Measurements from ENCODE around the gene LRRN2.

The LRRN2 gene

DNA sequence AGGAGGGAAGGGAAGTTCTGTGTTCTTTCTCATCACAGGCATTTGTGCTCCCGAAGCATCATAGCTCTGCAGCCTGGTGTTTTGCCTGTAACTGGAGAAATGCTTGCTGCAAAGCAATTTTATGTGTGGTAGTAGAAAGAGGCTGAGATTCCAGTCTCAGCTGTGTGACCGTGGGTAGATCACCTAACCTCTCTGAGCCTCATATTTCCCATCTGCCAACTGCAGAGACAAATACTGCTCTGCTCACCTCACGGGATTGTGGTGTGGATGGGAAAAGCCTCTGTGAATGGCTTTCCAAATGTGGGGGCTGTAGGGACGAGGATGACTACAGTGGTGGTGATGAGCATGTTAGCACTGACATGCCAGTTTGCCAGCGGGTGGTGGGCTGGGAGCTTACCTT is 85.3 kb downstream of the LRRN2 start:
- no peak for DNase-seq (ENCODE audit: low read depth)

DNA sequence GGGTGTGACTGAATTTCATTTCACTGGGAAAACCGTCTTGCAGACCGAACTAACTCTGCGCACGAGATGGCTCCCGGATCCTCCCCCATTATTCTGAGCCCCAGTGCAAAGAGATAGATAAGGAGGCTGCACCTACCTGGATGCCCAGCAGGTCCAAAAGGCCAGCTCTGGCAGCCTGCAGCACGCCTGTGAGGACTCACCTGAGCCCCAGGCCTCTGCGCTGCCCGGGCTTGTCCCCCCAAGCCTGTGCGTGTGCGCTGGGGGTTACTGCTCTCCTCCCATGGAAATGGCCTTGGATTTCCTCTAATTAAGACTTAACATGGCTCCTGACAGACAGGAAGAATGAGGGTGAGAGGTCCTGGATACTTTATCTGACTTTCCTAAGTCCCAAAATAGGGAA is 85.9 kb downstream of the LRRN2 start:
- DNase-seq (ENCODE audit: low read depth), result no peak

DNA sequence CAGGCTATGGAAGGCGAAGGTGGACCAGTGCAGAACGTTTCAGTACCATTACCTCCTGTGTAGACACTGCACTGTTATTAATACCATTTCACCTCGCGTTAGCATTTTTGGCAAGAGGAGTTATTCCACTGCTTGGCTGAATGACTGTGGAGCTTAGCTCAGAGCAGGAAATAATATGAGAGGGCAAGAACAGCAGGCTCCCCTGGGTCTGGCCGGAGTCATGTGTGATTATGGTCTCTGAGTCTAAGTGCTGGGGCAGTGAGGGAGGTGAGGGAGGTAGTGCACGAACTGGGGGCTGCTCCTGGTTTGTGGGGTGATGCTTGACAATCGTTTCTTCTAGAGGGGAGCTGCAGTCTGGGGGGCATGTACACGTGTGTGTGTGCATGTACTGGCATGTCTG is 86.4 kb downstream of the LRRN2 start:
- DNase-seq (ENCODE audit: low read depth), result no peak

DNA sequence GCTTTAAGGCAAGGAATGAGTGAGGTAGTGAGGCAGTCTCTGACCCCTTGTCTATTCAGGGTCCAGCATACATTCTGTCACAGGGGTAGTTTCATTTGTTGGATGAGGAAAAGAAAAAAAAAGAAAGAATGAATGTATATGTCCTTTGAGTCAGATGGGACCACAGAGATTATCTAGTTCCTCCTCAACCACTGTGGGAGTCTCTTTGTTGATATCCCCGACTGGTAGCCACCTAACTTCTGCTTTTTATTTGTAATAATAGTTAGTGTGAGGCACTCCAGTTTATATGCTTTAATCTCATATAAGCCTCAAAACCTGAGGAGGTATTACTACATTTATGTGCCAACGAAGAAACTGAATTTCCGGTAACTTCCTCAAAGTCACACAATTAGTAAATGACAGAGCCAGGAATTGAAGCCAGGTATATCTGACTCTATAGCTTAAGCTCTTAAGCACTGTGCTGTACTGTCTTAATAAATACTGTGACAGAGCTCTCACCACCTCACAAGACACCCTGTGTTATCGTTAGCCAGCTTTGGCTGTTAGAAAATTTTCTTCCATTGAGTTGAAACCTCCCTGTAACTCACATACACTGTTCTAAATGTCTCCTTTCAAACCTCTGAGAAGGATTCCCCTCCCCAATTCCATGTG is 87.1 kb downstream of the LRRN2 start:
- no peak for DNase-seq (ENCODE audit: low read depth)

DNA sequence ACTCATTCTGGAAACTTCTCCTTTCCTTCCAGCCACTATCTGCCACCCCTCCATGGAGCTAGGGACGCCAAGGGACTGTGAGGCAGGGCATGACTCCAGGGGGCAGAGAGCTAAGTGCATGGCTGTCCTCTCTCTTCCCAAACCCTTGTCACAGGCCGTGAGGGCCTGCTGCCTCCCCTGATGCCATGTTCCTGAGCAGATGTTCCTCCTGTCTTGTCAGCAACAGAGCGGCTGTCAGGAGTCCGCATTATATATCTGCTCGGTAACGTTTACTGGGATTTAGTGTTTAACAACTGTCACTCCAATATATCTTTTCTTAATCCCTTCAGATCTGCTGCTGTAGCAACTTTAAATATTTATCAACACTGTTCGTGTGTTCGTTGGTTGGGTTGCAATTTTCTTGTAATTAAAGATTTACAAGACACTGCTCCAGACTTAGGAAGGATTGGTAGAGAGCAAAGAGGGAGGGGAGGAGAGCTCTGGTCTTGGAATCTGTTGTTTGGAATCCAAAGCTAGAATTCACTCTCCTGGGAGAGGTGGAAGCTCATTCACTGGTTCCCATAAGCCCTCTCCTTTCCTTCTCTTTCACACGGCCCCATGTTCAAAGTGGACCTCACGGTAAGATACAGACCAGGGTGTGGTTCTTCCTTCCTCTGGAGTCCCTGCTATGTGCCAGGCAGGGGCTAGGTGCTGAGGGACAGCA is 93.1 kb downstream of the LRRN2 start:
- DNase-seq (ENCODE audit: low read depth), result no peak

DNA sequence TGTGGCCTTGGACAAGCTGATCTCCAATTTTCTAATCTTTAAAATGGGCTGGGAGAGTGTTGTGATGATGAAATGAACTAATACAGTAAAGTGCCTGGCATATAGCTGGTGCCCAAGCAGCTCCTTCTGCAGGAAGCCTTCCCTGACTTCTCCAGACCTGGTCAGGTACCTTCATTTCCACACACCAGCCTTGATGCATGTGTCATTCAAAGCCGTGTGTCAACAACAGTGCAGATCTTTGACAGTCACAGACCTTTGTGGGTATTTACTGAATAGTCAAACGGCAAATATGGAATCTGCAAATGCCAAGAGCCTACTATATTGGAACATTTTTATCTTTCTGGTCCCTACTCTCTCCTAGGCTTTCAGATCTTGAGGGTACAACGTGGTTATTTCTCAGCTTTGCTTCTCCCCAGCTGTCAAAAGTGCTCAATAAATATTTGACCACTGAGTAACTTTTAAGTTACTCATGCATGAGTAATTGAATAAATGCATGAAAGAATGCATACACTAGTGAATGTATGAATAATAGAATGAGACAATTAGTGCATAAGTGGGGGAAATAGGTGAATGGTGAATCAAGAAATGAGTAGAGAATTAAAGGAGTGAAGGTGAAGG is 94.0 kb downstream of the LRRN2 start:
- DNase-seq (ENCODE audit: low read depth), result no peak

DNA sequence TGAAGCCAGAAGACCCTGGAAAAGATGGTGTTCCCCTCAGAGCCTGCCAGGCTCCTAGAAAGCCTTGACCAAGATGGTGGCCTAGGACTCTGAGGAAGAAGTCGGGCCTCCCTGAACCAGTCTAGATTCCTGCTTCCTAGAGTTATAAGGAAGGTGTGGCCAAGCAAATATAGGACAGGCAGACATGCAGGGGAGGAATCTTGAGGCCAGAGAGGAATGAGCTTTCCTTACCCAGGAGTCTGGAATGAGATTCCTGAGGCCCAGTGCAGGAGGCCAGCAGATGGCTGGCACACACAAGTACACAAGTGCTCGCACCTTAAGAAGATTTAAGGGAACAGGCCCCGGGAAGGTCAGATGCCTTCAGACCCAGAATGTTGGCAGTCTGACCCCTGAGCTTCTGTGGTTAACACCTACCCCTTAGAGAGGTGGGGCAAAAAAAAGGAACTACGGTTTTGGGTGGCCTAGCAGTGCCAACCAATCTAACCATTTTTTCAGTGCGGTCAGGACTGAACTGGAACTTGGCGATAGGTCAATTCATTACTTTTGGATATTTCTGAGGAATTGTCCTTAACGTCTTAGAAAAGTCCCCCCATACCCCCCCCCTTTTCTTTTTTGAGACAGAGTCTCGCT is 96.0 kb downstream of the LRRN2 start:
- no peak for DNase-seq (ENCODE audit: low read depth)

DNA sequence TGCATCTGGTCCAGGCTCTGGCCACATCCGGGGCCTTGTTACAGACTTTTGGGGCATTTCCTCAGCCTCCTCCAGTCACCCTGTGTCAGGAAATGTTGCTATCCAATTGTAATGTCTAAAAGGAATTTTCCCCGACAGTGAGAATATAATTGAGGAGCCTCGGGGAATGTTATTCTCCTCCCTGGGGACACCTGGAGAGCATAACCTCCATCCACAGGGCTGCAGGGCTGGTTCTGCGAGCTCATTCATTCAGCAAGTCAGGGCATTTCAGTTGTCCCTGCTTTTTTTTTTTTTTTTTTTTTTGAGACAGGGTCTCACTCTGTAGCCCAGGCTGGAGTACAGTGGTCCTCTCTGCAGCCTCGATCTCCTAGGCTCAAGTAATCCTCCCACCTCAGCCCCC is 96.7 kb downstream of the LRRN2 start:
- DNase-seq (ENCODE audit: low read depth), result no peak

DNA sequence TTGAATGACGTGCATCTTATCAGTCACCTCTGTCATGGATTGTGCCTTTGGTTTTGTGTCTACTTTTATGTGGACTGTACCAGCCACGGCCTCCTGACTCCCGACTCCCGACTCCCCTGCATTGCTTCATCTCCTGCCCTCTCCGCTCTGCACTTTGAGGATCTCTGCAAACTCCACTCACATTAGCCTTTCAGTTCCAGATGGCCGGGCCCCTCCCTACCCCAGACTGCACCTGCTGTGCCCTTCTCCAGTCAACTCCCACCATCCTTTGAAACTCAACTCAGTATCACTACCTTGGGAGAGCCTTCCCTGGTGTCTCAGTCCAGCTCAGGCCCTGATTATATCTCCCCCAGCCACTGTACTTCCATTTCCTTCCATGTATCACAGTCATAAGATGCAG is 97.9 kb downstream of the LRRN2 start:
- no peak for DNase-seq (ENCODE audit: low read depth)

DNA sequence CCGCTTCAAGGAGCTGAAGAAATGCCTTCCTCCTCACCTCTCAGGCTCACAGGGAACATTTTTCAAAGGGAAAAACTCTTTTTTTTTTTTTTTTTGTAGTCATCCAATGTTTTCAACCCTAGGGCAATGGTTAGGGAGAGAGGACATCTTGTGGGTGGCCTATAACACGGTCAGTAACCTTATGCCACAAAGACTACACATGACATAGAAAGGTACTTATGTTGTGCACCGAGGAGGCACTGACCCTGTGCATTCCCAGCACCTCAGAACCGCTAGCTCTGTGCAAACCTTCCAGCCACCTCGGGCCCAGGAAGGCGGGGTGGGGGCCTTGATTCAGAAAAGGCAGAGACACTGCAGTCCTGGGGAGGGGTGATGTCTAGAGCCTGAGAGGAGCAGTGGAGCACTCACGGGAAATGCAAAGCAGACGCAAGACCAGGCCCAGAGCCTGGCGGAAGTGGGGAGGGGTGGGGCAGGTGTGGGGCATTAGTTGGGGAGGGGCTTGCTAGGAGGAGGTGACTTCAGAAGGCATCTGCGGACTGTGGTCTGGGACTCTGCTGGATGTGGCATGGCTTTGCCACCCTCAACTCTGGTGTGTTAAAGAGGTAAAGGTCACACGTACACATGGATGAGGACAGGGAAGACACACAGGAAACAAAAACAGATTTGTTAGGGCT is 100.7 kb downstream of the LRRN2 start:
- DNase-seq (ENCODE audit: low read depth), result no peak

DNA sequence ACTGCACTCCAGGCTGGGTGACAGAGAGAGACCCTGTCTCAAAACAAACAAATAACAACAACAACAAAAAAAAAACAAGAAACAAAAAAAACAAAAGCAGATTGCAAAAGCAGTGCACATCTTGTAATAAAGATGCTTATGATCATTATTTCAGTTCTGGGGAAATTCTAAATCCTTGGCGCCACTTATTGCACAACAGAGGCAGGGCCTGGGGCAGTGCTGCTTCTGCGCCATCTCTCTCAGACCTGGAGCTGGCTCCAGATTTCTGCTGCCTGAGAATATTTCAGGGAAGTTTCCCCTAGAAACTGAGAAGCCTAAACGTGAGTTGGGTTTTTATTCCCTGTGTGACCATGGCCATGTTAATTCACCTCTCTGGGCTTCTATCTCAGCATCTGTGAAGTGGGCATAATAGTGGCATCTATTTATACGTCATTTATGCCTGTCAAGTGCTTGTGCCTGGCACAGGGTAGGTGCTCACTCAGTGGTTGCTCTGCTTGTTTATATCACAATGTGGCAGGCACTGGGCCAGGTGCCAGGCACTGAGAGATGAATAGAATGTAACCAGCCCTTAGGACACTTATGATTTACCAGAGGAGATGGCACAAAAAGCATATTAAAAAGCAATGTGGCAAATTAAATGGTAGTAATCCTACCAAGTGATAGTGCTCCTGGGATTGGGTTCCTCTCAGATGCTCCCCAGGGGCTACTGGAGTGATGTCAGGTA is 101.5 kb downstream of the LRRN2 start:
- DNase-seq (ENCODE audit: low read depth), result no peak

DNA sequence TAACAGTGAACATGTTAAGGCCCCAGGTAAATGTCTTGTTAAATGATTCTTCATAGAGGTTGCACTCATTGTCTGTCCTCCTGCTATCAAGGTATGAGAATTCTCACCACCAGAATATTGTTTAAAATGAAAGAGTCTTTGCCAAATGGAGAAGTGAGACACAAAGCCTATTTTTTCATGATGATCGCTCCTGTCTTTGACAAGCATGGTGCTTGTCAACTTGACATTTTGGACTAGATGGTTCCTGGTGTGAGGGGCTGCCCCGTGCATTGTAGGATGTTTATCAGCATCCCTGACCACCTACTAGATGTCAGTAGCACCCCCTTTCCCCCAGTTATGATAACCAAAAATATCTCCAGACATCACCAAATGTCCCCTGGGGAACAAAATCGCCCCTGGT is 103.8 kb downstream of the LRRN2 start:
- no peak for DNase-seq (ENCODE audit: low read depth)

DNA sequence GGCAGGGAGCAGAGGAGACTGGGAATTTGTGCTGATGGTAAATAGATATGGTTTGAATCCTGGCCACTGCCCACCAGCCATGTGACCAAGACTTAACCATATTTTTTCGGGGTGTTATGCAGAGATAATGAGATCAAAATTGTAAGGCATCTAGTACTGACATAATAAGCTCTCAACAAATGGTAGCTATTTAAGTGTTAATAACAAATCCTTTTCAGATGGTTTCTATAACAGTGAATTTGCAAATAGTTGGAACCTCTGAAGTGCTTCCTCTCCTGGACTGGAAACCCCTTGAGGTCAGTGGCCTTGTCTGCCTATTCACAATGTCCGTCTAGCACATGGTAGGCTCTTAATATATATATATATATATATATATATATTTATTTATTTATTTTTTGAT is 104.7 kb downstream of the LRRN2 start:
- DNase-seq (ENCODE audit: low read depth), result no peak

DNA sequence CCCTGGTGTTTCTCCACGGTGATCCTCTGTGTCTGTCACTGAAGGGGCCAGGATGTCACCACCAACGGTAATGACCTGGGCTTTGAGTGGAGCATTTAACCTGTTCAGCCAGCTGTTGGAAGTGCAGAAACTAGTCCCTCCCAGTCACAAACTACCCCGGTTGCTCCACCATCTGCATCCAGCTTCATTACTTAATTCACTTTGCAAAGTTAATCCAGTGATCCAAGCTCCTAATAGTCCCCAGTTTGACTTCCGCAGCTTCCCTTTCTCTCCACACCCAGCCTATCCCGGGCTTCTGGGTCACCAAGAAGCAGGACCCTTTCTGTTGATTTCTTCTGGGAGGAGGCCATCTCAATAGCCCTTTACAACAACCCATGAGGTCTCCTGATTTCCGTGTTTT is 105.9 kb downstream of the LRRN2 start:
- DNase-seq (ENCODE audit: low read depth), result no peak

DNA sequence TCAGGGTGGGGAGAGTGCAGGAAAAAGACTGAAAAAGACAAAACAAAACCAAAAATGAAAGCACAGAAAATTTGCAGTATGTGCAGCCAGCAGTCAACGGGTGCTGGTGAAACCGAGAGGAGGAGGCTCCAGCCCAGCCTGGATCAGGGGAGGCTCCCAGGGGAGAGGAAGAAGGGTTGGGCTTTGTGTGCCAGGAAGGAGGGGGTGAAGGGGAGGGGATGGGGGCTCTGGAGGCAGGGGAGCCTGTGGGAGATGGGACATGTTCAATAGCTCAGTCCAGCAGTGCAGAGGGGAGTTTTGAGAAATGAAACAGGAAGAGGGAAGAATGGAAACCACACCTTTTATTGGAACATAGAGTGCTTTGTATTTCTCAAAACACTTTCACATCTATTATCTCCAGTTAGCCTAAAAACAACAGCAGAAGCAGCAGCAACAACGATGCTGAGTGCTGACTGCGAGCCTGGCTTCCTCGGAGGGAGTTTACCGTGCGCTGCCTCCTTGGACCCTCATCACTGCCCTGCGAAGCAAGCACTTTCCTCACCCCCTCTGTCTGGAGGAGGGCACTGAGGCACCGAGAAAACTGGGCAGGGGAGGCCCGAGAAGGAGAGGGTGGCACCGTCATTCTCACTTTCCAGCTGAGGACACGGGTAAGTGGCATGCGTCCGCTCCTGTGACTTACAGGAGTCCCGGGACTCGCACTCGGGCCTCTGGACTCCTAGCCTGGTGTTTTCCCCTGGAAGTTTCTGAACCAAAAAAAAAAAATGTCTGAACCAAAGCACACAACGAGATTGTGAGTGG is 106.5 kb downstream of the LRRN2 start:
- peak; percentile 7 for DNase-seq (ENCODE audit: low read depth)

DNA sequence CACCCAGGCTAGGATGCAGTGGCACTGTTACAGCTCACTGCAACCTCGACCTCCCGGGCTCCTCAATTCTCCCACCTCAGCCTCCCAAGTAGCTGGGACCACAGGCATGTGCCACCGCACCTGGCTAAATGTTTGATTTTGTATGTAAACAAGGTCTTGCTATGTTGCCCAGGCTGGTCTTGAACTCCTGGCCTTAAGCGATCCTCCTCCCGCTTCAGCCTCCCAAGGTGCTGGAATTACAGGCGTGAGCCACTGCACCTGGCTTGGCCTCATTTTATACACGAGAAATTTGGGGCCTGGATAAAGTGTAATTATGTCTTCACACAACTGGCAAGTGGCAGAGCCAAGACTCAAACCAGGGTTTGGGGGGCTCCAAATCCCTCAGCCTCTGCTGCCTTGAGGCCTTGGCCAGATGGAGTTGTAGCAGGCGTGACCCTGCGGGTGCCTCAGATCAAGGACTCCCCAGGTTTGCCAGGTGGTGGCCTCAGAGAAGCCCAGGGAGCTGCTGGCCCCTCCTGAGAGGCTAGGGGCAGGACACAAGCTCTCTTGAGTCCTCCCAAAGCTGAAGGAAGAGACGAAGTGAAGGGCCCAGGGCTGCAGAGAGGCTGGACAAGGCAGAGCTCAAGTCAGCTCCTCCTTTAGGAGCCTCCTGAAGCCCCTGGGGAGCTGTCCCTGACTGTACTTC is 107.6 kb downstream of the LRRN2 start:
- DNase-seq (ENCODE audit: low read depth), result no peak

DNA sequence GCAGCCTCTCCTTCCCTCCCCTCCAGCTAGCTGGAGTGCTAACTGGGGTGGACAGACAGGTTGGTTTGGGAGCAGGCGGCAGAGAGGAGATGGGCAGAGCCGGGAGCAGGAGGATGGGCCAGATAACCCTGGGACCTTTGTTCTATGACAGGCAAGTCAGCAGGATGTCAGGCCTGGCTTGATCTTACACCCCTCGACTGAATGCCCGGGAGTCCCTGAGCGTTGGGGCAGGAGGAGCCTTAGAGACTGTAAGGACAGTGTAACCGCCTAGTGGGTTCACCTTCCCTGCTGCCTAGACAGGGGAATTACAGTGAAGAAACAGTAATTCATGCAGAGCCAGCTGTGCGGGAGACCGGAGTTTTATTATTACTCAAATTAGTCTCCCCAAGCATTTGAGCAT is 109.1 kb downstream of the LRRN2 start:
- no peak for DNase-seq (ENCODE audit: low read depth)

DNA sequence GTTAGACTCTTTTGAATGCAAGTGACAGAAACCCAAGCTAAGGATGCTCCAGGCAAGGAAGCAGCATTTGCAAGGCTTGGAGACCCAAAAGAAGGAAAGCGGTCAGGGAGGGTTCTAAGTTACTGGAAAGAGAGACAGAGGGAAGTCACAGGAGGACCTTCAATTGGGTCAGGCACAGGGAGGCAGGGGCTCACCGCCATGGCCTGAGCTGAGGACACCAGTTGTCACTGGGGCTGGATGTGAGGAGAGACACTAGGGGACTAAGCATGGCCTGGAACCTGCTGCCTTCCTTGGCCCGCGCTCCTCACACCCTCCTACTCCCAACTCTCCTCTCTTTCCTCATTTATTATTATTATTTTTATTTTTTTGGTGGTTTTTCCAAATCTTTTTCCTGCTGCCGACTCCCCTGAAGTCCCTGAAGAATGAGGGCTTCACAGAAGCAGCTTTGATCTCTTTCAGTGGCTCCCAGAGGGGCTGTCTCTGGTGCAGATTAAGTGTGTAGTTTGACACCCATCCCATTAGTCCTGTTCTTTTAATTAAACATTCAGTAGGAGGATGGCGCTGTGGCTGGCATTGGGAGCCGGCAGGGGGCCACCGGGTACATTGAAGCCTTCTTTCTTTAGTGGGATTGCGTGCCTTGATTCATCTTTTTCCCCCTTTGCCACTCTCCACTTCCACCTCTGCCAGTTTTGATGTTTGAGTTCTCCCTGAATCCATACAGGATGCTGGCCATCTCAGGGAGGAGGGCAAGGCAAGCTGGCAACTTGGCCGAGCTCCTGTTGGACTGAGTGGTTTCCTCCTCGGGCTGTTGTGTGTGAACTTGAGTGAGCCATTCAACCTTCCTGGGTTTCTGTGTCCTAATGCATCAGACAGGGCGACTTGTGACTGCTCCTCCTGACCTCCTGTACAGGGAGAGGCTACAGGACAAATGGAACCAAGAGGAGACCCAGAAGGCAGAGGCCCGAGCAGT is 110.0 kb downstream of the LRRN2 start:
- no peak for DNase-seq (ENCODE audit: low read depth)

DNA sequence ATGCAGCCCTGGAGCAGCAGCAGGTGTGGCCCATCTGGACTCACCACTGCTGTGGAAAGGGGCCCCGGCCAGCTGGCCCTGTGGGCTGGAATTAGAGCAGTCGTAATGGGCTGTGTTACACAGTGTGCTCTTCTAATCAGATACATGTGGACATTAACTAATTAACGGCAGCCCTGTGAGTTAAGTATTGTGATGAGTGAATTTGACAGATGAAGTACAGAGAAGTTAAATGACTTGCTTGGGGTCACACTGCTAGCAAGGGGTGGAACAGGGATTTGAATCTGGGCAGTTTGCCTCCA is 110.7 kb downstream of the LRRN2 start:
- DNase-seq (ENCODE audit: low read depth), result no peak
